ENCODE data around the gene TRAM2.

Gene TRAM2

DNA sequence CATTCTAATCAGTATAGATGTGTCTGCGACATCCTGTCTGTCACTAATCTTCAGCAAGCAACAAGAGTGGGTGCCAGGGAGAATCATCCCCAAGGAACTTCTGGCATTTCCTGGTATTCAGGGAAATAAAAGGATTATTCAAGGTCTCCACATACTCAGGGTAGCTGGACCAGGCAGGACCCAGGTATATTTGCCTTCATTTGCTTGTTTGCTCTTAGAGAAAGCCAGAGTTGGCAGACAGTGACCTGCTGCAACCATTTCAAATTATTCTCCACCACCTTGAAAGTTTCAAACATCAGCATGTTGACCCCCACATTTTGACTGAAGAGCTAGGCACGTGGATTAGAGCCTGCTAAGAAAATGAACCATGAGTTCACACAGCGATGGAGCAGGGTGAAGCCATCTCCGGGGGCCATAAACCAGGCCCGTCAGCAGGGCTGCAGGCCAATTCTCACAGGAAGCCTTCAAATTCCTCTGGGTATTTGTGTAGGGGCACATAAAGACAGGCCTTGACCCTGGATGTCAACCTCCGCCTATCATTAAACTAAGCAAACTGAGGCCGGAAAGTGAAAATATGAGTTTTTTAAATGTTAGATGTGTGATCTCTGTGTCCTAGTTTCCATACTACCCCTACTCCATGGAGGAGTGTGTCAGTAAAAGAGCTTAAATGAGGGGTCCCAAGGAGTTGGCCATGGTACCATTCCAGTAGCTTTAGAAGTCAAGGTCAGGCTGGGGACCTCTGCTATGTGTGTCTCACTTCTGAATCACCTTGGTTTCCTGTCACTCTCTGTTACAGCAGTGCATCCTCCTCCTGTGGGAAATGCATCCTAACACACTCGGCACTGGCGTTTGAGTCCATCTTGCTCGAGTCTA is 32.9 kb downstream of the TRAM2 start:
- no peak overlapping the region for H3K4me3 ChIP-seq (ENCODE audit: low read length)
- DNase-seq (ENCODE audit: low read depth), result peak; percentile 71
- TF ChIP-seq, protein P1, sequence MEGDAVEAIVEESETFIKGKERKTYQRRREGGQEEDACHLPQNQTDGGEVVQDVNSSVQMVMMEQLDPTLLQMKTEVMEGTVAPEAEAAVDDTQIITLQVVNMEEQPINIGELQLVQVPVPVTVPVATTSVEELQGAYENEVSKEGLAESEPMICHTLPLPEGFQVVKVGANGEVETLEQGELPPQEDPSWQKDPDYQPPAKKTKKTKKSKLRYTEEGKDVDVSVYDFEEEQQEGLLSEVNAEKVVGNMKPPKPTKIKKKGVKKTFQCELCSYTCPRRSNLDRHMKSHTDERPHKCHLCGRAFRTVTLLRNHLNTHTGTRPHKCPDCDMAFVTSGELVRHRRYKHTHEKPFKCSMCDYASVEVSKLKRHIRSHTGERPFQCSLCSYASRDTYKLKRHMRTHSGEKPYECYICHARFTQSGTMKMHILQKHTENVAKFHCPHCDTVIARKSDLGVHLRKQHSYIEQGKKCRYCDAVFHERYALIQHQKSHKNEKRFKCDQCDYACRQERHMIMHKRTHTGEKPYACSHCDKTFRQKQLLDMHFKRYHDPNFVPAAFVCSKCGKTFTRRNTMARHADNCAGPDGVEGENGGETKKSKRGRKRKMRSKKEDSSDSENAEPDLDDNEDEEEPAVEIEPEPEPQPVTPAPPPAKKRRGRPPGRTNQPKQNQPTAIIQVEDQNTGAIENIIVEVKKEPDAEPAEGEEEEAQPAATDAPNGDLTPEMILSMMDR (conservative IDR thresholded peaks at IDR 0.05; ENCODE audit: low read length), result no peak

DNA sequence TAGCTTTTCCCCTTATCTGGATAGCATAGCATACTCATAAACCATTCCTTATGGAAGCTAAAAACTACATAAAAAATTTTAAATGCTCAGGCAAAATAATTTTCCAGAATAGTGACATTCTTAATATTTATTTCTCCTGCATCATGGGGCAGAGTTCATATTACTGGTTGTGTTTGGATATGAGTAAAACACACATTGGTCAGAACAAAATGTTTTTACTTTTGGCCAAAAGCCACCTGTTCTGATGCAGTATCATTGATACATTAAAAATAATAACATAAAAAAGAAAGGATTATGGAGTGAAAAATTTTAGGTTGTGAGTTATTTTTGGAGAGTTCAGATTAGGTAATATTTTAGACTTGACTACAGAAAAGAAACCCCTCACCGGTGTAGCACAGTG is 33.6 kb downstream of the TRAM2 start:
- DNase-seq (ENCODE audit: low read depth), result no peak
- TF ChIP-seq, protein P1 (conservative IDR thresholded peaks at IDR 0.05; ENCODE audit: low read length), result no peak
- H3K4me3 ChIP-seq (ENCODE audit: low read length), result no peak overlapping the region

DNA sequence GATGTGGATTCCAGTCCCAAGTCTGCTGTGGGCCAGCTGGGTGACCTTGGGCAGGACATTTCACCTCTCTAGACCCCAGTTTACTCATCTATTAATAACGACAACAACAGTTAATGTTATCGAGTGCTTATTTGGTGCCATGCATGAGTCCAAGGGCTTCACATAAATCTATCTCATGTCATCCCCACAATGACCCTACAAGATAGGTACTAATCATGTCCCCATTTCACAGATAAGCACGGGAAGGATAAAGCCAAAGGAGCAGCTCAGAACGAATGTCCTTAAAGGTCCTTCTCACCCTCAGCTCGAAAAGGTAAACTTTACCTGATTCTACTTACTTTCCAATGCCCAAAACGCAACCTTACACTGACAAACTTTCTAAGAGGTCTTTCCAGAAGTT is 35.7 kb downstream of the TRAM2 start:
- DNase-seq (ENCODE audit: low read depth), result no peak
- TF ChIP-seq, protein P1 (conservative IDR thresholded peaks at IDR 0.05; ENCODE audit: low read length), result no peak

DNA sequence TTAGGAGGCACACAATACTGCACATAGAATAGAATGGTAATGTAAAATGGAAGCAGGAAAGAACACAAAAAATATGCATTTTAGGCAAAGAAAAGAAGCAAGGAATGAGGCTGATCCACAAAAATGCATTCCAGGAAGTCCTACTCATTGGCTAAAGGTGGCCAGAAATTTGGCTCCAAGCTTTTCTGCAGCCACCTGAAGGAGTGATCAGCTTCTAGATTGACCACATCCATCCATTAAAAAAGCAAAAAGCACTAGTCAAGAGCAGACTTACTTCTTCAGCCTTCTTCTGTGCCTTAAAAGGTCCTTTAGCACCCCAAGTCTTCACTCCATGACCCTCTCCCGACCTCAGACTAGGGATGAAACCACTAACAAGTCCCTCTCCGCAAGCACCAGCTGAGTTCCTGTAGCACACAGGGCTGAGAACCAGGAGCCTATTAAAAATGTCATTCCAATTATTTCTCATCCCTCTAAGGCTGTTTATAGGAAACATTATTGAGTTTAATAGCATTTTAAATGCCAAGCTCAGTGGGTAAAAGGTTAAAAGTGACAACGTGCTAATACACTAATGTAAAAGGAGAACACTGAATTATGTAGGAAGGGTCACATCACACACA is 36.5 kb downstream of the TRAM2 start:
- TF ChIP-seq, protein P1 (conservative IDR thresholded peaks at IDR 0.05; ENCODE audit: low read length), result no peak
- peak; percentile 69 for DNase-seq (ENCODE audit: low read depth)
- H3K4me3 ChIP-seq (ENCODE audit: low read length), result no peak overlapping the region

More for the DNA sequence above, 35.7 kb downstream of the TRAM2 start:
- H3K4me3 ChIP-seq (ENCODE audit: low read length), result no peak overlapping the region

DNA sequence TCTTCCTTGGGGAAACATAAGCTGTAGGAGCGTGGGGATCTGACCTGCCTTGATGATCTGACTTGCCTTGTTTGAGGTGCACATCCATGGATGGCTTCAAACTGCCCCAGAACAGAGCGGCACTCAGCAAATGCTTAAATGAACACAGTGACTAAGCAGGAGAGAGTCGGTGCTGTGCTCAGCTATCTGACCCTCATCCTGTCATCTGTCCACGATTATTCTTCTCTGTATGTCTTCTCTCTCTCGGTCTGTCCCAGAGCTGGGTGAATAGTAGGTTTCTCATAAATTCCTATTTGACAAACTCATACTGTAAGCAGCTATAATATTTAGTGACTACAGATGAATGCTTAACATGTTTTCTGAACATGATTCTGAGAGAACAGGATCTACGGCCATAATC is 37.3 kb downstream of the TRAM2 start:
- TF ChIP-seq, protein P1 (conservative IDR thresholded peaks at IDR 0.05; ENCODE audit: low read length), result no peak
- peak; percentile 84 for DNase-seq (ENCODE audit: low read depth)
- H3K4me3 ChIP-seq (ENCODE audit: low read length), result peak overlapping the region; percentile 1

DNA sequence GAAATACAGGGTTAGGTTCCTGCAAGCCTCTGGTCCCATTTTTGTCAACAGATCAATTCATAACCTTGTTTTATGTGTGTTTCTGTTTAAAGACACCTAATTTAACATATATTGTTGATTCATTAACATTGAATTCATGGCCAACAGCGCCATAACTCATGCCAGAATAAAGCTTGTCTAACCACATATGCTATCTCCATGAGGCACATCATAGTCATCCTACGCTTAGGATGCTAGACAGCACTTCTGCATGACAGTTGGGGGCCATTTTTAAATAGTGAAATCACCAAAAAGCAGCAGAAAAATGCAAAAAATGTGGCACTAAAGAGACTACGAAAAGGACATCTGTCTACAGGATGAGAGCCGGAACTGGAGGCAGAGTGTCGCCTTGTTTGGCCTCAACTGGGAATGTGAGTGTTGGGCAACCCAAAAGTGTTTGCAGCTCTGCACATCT is 37.9 kb downstream of the TRAM2 start:
- no peak overlapping the region for H3K4me3 ChIP-seq (ENCODE audit: low read length)

More for the DNA sequence above, 37.9 kb downstream of the TRAM2 start:
- TF ChIP-seq, protein P1 (conservative IDR thresholded peaks at IDR 0.05; ENCODE audit: low read length), result no peak
- peak; percentile 93 for DNase-seq (ENCODE audit: low read depth)
